A549 (cell line): Measurements from ENCODE around the gene ANO4.

Experiments
- BHLHE40 ChIP-seq: IDR thresholded peaks from 2 replicates; pipeline ENCODE4 v1.6.1; 2012; ENCODE audit warnings: low read depth, low read length, inconsistent platforms
- CTCF ChIP-seq: fragments of >200 bp; sonication (Bioruptor Twin); formaldehyde crosslinking; IDR thresholded peaks from 3 replicates; pipeline ENCODE4 v1.5.1; 2016
- E2F6 ChIP-seq: IDR thresholded peaks from 2 replicates; pipeline ENCODE4 v1.6.1; 2012; ENCODE audit warnings: low read depth, borderline replicate concordance
- EHMT2 ChIP-seq: fragments of 200-600 bp; sonication (generic); IDR thresholded peaks from 2 replicates; pipeline ENCODE4 v1.6.1; 2016; ENCODE audit warnings: antibody characterized with exemption, low read depth, mild to moderate bottlenecking, moderate library complexity
- KDM5A ChIP-seq: fragments of 200-600 bp; sonication (generic); IDR thresholded peaks from 2 replicates; pipeline ENCODE4 v1.6.1; 2016; ENCODE audit warnings: antibody characterized with exemption, mild to moderate bottlenecking
- MAFK ChIP-seq: fragments of 450-650 bp; IDR thresholded peaks from 2 replicates; pipeline ENCODE4 v1.6.1; 2014; ENCODE audit not compliant: partially characterized antibody
- MAX ChIP-seq: IDR thresholded peaks from 2 replicates; pipeline ENCODE4 v1.6.1; 2012
- POLR2A ChIP-seq: IDR thresholded peaks from 2 replicates; pipeline ENCODE4 v1.6.1; 2012; ENCODE audit warnings: mild to moderate bottlenecking, low read length
- POLR2AphosphoS2 ChIP-seq: conservative IDR thresholded peaks from 2 replicates; pipeline ENCODE4 v1.6.1; 2012; ENCODE audit warnings: low read length, improper control_type of control experiment, inconsistent platforms
- RAD21 ChIP-seq, 2 experiments: fragments of >200 bp in 1 of 2; sonication (Bioruptor Twin) in 1 of 2; formaldehyde crosslinking in 1 of 2; IDR thresholded peaks in 1 of 2; conservative IDR thresholded peaks in 1 of 2; 2 replicates in 1 of 2; 3 replicates in 1 of 2; pipeline ENCODE4 v1.6.1; 2012 to 2018; ENCODE audit warnings: inconsistent platforms in 1 of 2
- TF ChIP-seq, protein P1 (sequence below): fragments of 450-650 bp; IDR thresholded peaks from 2 replicates; pipeline ENCODE4 v1.6.1; 2014; ENCODE audit warnings: antibody characterized with exemption
- TF ChIP-seq, protein P2 (sequence below): fragments of 250-450 bp; sonication (Bioruptor Pico); IDR thresholded peaks from 2 replicates; pipeline ENCODE4 v1.5.0; 2021; ENCODE audit warnings: mild to moderate bottlenecking, moderate library complexity, borderline replicate concordance

DNA sequence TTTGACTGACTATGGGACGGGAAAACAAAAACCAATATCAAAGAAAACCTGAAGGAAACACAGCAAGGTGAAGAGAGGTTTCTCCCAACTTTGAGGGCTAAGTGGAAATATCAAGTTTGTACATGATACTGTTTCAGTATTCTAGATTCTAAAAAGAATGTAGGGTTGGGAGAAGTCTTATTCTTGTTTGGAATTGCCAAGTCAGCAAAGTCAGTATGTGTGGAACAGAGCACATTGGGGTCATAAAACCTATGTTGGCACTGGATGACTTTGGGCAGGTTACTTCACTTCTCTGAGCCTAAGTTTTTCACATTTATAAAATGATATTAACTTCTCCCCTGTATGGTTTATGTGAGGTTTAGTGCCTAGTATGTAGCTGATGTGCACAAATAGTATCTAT is 182.2 kb downstream of the ANO4 start:
- TF ChIP-seq CTCF (no peak), POLR2A (no peak), KDM5A (no peak), MAFK (peak; percentile 88), EHMT2 (no peak), E2F6 (no peak), POLR2AphosphoS2 (no peak), RAD21 (conservative IDR thresholded peaks at IDR 0.05 in 1 of 2, IDR thresholded peaks at IDR 0.05 in 1 of 2) (no peak), MAX (no peak), BHLHE40 (no peak)
- TF ChIP-seq, protein P1, sequence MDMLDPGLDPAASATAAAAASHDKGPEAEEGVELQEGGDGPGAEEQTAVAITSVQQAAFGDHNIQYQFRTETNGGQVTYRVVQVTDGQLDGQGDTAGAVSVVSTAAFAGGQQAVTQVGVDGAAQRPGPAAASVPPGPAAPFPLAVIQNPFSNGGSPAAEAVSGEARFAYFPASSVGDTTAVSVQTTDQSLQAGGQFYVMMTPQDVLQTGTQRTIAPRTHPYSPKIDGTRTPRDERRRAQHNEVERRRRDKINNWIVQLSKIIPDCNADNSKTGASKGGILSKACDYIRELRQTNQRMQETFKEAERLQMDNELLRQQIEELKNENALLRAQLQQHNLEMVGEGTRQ, result no peak
- TF ChIP-seq, protein P2, sequence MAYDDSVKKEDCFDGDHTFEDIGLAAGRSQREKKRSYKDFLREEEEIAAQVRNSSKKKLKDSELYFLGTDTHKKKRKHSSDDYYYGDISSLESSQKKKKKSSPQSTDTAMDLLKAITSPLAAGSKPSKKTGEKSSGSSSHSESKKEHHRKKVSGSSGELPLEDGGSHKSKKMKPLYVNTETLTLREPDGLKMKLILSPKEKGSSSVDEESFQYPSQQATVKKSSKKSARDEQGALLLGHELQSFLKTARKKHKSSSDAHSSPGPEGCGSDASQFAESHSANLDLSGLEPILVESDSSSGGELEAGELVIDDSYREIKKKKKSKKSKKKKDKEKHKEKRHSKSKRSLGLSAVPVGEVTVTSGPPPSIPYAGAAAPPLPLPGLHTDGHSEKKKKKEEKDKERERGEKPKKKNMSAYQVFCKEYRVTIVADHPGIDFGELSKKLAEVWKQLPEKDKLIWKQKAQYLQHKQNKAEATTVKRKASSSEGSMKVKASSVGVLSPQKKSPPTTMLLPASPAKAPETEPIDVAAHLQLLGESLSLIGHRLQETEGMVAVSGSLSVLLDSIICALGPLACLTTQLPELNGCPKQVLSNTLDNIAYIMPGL (CRISPR knock-in tag), result no peak
